ENCODE results near the gene PPT1.
"Not testable (repeated sequence)": the region's sequence is repeated elsewhere in the genome, so short reads cannot be mapped to it uniquely, and the experiment has no call there.

The PPT1 gene

GRCh38 chr1:40090652-40091355, 6.2 kb downstream of the PPT1 start:
- no peak overlapping the region for H3K4me3 ChIP-seq (ENCODE audit: low read depth, low read length)
- no peak for DNase-seq (ENCODE audit: low read depth)
- TF ChIP-seq, protein P1, sequence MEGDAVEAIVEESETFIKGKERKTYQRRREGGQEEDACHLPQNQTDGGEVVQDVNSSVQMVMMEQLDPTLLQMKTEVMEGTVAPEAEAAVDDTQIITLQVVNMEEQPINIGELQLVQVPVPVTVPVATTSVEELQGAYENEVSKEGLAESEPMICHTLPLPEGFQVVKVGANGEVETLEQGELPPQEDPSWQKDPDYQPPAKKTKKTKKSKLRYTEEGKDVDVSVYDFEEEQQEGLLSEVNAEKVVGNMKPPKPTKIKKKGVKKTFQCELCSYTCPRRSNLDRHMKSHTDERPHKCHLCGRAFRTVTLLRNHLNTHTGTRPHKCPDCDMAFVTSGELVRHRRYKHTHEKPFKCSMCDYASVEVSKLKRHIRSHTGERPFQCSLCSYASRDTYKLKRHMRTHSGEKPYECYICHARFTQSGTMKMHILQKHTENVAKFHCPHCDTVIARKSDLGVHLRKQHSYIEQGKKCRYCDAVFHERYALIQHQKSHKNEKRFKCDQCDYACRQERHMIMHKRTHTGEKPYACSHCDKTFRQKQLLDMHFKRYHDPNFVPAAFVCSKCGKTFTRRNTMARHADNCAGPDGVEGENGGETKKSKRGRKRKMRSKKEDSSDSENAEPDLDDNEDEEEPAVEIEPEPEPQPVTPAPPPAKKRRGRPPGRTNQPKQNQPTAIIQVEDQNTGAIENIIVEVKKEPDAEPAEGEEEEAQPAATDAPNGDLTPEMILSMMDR (IDR thresholded peaks at IDR 0.05; ENCODE audit: low read depth, low read length) = no peak
- TF ChIP-seq MYC (IDR thresholded peaks at IDR 0.05; ENCODE audit: low read depth, low read length) = no peak
- TF ChIP-seq, protein P2, sequence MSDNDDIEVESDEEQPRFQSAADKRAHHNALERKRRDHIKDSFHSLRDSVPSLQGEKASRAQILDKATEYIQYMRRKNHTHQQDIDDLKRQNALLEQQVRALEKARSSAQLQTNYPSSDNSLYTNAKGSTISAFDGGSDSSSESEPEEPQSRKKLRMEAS (IDR thresholded peaks at IDR 0.05; ENCODE audit: low read depth, low read length) = no peak
- TF ChIP-seq POLR2A (IDR thresholded peaks at IDR 0.05; ENCODE audit: extremely low read depth, insufficient read length) = no peak

- not testable (repeated sequence) for H3K4me3 ChIP-seq (ENCODE audit: low read depth, low read length)
- TF ChIP-seq, protein P1 (IDR thresholded peaks at IDR 0.05; ENCODE audit: low read depth, low read length) = peak; percentile 51
- peak; percentile 48 for DNase-seq (ENCODE audit: low read depth)
These were observed 12.3 kb downstream of the PPT1 start for GRCh38 chr1:40084750-40085149.

DNA sequence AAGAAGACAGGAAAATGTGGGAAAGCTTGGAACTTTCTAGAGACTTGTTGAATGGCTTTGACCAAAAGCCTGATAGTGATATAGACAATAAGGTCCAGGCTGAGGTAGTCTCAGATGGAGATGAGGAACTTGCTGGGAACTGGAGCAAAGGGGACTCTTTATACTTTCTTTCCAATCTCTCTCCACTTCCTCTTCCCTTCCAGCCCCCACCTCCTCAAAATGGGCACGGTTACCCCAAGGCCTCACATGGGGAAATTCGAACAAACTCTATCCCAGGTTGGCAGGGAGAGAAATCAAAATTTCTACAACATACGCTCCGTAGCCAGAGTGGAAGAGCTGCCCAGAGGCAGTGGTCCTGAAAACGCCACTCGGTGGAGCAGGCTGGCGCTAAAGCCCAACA, 15.2 kb downstream of the PPT1 start:
- no peak overlapping the region for H3K4me3 ChIP-seq (ENCODE audit: low read depth, low read length)
- TF ChIP-seq MYC (IDR thresholded peaks at IDR 0.05; ENCODE audit: low read depth, low read length) (no peak), POLR2A (IDR thresholded peaks at IDR 0.05; ENCODE audit: extremely low read depth, insufficient read length) (no peak)
- TF ChIP-seq, protein P2 (IDR thresholded peaks at IDR 0.05; ENCODE audit: low read depth, low read length) = no peak
- TF ChIP-seq, protein P1 (IDR thresholded peaks at IDR 0.05; ENCODE audit: low read depth, low read length) = no peak
- no peak for DNase-seq (ENCODE audit: low read depth)

- TF ChIP-seq MYC (IDR thresholded peaks at IDR 0.05; ENCODE audit: low read depth, low read length) (no peak), POLR2A (IDR thresholded peaks at IDR 0.05; ENCODE audit: extremely low read depth, insufficient read length) (no peak)
- TF ChIP-seq, protein P1 (IDR thresholded peaks at IDR 0.05; ENCODE audit: low read depth, low read length) = no peak
- TF ChIP-seq, protein P2 (IDR thresholded peaks at IDR 0.05; ENCODE audit: low read depth, low read length) = no peak
- no peak for DNase-seq (ENCODE audit: low read depth)
- no peak overlapping the region for H3K4me3 ChIP-seq (ENCODE audit: low read depth, low read length)
These were observed 17.2 kb downstream of the PPT1 start for GRCh38 chr1:40079774-40080400.

- peak; percentile 69 for DNase-seq (ENCODE audit: low read depth)
- TF ChIP-seq, protein P1 (IDR thresholded peaks at IDR 0.05; ENCODE audit: low read depth, low read length) = peak; percentile 74
- TF ChIP-seq, protein P2 (IDR thresholded peaks at IDR 0.05; ENCODE audit: low read depth, low read length) = no peak
- no peak for TF ChIP-seq POLR2A (IDR thresholded peaks at IDR 0.05; ENCODE audit: extremely low read depth, insufficient read length)
- H3K4me3 ChIP-seq (ENCODE audit: low read depth, low read length) = no peak overlapping the region
These were observed 18.3 kb downstream of the PPT1 start for GRCh38 chr1:40078512-40079333.

Data from NB4 (cell line).